AG04450 (cell line): ENCODE results near the gene TMEM184C. TPM values are rescaled to one million over a fixed set of nuclear protein-coding genes. Genes with fewer than 3 reads are reported as not detected.
A peak's percentile ranks its signal among the peaks of the same experiment; 100 is the strongest.

ENCODE experiments used
- CTCF ChIA-PET: fragments of 300-600, 350-600 bp; formaldehyde crosslinking; extraction: SDS; loops from one replicate; lab custom pipeline; 2022; ENCODE audit warnings: antibody characterized with exemption, inconsistent platforms; lab: Charles Lee
- POLR2A ChIA-PET: fragments of 350-600 bp; formaldehyde crosslinking; extraction: SDS; loops from one replicate; lab custom pipeline; 2021; ENCODE audit warnings: antibody characterized with exemption, inconsistent platforms; lab: Yijun Ruan, JAX
- DNase-seq: peaks from one replicate; pipeline ENCODE4 v3.0.0-alpha.2; 2011; ENCODE audit warnings: low read depth, low spot score
- H3K27ac ChIP-seq: one replicate; pipeline ENCODE4 v1.5.1; 2012; ENCODE audit warnings: low read depth, low read length, control low read depth
- H3K27me3 ChIP-seq: one replicate; pipeline ENCODE4 v1.6.0; 2012; ENCODE audit warnings: low read length; ENCODE audit not compliant: control insufficient read depth, insufficient read depth
- H3K4me3 ChIP-seq: 2 replicates; pipeline ENCODE4 v1.5.1; 2011; ENCODE audit warnings: mild to moderate bottlenecking, low read depth, low read length, control low read depth
- H3K9me3 ChIP-seq: 2 replicates; pipeline ENCODE4 v1.5.1; 2012; ENCODE audit warnings: low read length; ENCODE audit not compliant: control insufficient read depth, insufficient read depth
- polyA plus RNA-seq: library from polyadenylated mRNA; depleted of rRNA; stranded (reverse); fragments of >200 nt; gene quantifications from 2 replicates; pipeline ENCODE4 v1.2.3, GENCODE V29; 2011
- TF ChIP-seq, protein P1 (sequence below): IDR thresholded peaks from 2 replicates; pipeline ENCODE4 v1.5.1; 2011; ENCODE audit warnings: low read depth, low read length, control low read depth, inconsistent platforms

The TMEM184C gene
- polyA plus RNA-seq, 1 experiment, result 40.6 TPM

DNA sequence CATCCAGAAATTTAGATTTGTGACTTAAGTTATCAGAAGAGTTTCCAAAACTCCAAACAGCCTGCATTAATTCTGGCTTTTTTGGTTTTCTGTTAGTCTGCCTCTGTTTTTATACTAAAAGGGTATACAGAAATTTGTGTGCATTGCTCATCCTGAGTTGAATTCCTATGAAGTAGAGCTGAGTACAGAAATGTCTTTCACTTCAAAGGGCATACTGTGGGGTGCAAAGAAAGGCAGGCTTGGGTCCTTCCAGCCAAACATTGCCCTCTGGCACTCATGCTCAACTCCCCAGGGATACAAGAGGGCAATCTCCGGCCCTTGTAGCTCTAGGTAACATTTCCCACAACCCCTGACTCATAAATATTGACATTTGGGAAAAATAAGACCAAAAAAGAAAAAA is 27.6 kb upstream of the TMEM184C start:
- no peak for DNase-seq

DNA sequence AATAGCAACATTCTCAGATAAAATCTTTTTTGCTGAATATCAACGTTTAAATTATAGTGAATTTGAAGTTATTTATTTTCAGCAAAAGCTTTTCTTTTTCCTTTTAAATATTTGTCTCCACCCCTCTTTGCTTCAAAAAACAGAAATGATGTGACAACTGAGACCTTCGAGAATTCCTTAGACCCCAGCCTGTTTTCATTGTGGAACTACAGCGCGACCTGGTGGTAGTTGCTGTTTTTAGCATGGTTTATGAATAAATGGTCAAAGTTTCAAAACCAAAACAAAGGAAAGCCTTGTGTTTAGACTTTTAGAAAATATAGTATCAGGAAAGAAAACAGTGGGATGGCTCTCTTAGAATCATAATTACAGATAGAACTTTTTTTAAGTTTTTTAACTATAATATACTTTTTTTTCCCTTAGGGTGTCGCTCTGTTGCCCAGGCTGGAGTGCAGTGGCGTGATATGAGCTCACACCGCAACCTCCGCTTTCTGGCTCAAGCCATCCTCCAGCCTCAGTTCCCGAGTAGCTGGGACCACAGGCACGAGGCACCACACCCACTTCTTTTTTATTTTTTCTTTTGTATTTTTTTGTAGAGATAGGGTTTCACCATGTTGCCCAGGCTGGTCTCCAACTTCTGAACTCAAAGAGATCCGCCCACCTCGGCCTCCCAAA is 26.8 kb upstream of the TMEM184C start:
- POLR2A ChIA-PET, result interaction anchor here (0.8 kb wide), 1 partner anchor 487 kb away, joined by 3 read pairs; no protein-coding TSS in a partner anchor
- no peaks in the 10 kb centered on the region for H3K27me3 ChIP-seq
- no peak overlapping the region for H3K27ac ChIP-seq
- H3K9me3 ChIP-seq, result no peaks in the 10 kb centered on the region
- TF ChIP-seq, protein P1, sequence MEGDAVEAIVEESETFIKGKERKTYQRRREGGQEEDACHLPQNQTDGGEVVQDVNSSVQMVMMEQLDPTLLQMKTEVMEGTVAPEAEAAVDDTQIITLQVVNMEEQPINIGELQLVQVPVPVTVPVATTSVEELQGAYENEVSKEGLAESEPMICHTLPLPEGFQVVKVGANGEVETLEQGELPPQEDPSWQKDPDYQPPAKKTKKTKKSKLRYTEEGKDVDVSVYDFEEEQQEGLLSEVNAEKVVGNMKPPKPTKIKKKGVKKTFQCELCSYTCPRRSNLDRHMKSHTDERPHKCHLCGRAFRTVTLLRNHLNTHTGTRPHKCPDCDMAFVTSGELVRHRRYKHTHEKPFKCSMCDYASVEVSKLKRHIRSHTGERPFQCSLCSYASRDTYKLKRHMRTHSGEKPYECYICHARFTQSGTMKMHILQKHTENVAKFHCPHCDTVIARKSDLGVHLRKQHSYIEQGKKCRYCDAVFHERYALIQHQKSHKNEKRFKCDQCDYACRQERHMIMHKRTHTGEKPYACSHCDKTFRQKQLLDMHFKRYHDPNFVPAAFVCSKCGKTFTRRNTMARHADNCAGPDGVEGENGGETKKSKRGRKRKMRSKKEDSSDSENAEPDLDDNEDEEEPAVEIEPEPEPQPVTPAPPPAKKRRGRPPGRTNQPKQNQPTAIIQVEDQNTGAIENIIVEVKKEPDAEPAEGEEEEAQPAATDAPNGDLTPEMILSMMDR, result peak; percentile 85
- CTCF ChIA-PET, result interaction anchor here (0.6 to 5.3 kb wide), 54 partner anchors 9 to 1343 kb away, joined by 3 to 106 read pairs (median 4); partner anchors contain the start of gene TMEM184C
- no peak overlapping the region for H3K4me3 ChIP-seq
- DNase-seq, result peak; percentile 59

More for the DNA sequence above, 27.6 kb upstream of the TMEM184C start:
- no peaks in the 10 kb centered on the region; the same call in 1 of the 2 replicates for H3K9me3 ChIP-seq
- H3K27me3 ChIP-seq, result no peaks in the 10 kb centered on the region
- H3K27ac ChIP-seq, result no peak overlapping the region
- H3K4me3 ChIP-seq, result no peak overlapping the region
- TF ChIP-seq, protein P1, result no peak
- CTCF ChIA-PET, result interaction anchor here (0.6 to 5.3 kb wide), 53 partner anchors 9 to 570 kb away, joined by 3 to 106 read pairs (median 4); partner anchors contain the start of gene TMEM184C
- POLR2A ChIA-PET, result interaction anchor here (0.8 kb wide), 1 partner anchor 486 kb away, joined by 3 read pairs; no protein-coding TSS in a partner anchor

DNA sequence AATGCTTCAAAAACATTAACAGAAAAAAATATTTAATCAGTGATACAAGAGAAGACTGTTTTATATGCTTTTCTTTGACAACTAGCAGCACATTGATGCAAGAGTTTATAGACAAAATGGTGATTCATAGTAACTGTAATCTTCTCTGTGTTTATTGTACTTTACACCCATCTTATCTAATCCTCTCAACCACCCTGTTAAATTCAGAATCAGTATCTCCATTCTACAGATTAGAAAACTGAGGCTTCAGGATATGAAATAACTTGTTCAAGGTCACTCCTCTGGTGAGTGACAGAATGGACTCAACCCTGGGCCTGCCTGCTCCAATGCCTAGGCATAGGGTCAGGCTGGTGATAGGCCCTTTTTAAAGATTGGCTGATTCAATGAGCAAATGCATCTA is 26.1 kb upstream of the TMEM184C start:
- Histone ChIP-seq H3K27me3 (no peaks in the 10 kb centered on the region), H3K4me3 (no peak overlapping the region), H3K27ac (no peak overlapping the region), H3K9me3 (no peaks in the 10 kb centered on the region)
- POLR2A ChIA-PET, result no interaction called here
- DNase-seq, result no peak
- CTCF ChIA-PET, result interaction anchor here (0.6 to 7.6 kb wide), 15 partner anchors 8 to 1344 kb away, joined by 3 to 117 read pairs (median 21); no protein-coding TSS in a partner anchor
- TF ChIP-seq, protein P1, result no peak

DNA sequence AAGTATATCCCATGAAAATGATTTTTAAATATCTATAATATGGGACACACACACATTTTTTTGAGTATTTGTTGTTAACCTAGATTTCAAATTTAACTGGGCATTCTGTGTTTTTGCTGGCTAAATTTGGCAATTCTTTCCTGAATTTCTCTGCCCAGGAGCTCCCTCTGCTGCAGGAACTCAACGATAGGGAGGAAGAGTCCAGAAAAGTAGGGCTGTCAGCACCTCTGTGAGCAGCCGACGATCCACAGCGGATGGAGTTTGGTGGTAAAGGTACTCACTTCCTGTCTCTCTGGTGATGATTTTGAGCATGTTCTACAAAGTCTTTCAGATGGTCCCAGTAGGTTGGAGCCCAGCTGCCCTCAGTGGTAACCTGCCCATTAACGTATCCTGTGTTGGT is 23.1 kb upstream of the TMEM184C start:
- no peak overlapping the region for H3K4me3 ChIP-seq
- H3K27ac ChIP-seq, result no peak overlapping the region
- no peaks in the 10 kb centered on the region for H3K27me3 ChIP-seq
- DNase-seq, result no peak
- ChIA-PET CTCF (interaction anchor here (1.0 to 7.6 kb wide), 4 partner anchors 272 to 575 kb away, joined by 3 to 117 read pairs (median 8); no protein-coding TSS in a partner anchor), POLR2A (no interaction called here)
- H3K9me3 ChIP-seq, result no peaks in the 10 kb centered on the region
- TF ChIP-seq, protein P1, result peak; percentile 5; the same call in 1 of the 2 replicates

DNA sequence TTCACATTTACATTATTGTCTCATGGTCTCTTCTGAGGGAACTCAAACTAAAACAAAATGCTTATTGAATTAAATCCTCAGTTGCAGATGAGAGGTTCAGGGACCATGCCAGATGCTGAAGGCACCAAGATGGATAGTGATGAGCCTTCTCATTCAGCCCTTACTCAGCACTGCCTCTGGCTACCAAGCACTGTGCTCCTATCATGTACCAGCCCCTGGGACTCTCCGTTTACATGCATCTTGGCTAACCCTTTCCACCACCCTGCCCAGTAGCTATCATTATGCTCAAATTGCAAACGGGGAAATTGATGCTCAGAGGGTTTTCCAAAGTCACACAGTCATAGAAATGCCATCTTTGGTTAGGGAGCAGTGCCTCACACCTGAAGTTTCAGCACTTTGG is 22.6 kb upstream of the TMEM184C start:
- no peak overlapping the region for H3K4me3 ChIP-seq
- TF ChIP-seq, protein P1, result no peak
- no peak overlapping the region for H3K27ac ChIP-seq
- no peaks in the 10 kb centered on the region for H3K9me3 ChIP-seq
- ChIA-PET CTCF (interaction anchor here (0.6 to 7.6 kb wide), 6 partner anchors 84 to 575 kb away, joined by 3 to 117 read pairs (median 4); no protein-coding TSS in a partner anchor), POLR2A (no interaction called here)
- no peaks in the 10 kb centered on the region for H3K27me3 ChIP-seq
- no peak for DNase-seq
